Smooth muscle cell of the brain vasculature (primary cell): Measurements from ENCODE around the gene TTC34.
A peak's percentile ranks its signal among the peaks of the same experiment; 100 is the strongest.

Source experiments
- DNase-seq: peaks from one replicate; pipeline ENCODE4 v3.0.0-alpha.2; 2012; ENCODE audit warnings: low read depth, low spot score

TTC34 gene

GRCh38 chr1:2592672-2593071 lies 208.8 kb downstream of the TTC34 start:
- DNase-seq, result no peak

- no peak for DNase-seq
Observed at GRCh38 chr1:2591581-2592261, 209.8 kb downstream of the TTC34 start.

GRCh38 chr1:2591233-2591580 lies 210.3 kb downstream of the TTC34 start:
- no peak for DNase-seq

GRCh38 chr1:2590233-2591141 lies 211.0 kb downstream of the TTC34 start:
- no peak for DNase-seq

- no peak for DNase-seq
Observed at GRCh38 chr1:2589431-2590232, 211.9 kb downstream of the TTC34 start.

DNA sequence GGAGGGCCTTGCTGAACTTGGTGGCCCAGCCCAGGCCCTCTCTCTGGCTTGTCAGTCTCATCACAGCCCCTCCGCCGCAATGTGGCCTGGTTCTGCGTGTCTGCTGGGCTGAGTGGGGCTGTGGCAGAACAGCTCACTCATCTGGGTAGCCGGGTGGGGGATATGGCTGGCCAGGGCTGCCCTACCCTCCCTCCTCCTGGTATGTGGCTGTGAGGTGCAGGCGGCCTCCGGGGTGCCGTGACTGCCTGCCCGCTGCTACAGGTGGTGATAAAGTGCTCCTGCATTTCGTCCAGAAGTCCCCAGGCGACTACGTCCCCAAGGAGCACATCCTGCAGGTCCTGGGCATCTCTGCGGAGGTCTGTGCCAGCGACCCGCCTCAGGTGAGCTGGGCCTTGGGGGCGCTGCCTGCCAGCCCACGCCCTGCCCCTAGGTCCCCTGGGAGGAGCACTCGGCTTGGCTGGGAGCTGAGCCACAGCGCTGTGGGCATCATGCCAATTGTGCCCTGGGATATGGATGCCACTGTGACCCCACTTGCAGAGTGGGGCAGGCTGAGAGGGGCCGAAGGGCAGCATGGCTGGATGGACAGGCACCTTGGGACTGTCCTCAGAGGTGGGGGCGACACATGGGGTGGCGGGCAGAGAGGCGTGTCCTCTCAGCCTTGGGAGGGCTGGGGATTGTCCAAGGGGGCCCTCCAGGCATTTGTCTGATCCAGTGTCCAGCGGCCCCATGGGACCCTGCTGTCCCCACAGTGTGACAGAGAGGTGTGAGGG lies 212.6 kb downstream of the TTC34 start:
- no peak for DNase-seq

DNA sequence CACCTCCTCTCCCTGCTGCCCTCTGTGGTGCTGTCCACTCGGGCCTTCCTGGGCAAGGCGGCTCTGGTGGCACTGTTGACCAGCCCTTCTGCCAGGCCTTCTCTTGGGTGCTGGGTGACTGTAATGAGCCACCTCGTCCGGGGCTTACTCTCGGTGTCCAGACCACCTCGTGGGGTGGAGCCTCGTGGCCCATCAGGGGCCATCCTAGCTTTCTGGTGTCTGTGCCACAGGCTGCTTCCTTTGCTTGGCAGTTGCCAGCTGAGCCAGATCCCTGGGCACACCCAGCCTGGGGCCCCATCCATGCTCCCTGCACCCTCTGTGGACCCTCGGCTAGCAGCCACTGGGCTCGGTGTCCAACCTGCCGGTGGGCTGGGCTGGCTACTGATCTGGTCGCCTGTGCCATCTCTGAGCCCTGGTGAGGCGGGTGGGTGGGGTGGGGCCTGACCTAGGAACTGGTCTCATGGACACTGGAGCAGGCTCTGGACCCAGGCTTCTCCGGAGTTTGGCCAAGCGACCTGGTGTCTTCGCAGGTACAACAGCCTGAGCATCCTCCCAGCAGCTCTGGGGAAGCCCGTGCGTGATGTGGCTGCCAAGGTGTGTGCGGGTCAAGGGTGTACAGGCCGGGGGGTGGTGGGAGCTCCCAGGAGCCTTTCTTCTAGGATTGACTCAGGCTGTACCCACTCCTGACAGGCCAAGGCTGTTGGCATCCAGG lies 213.5 kb downstream of the TTC34 start:
- no peak for DNase-seq

- no peak for DNase-seq
Observed at GRCh38 chr1:2587071-2587859, 214.2 kb downstream of the TTC34 start.

GRCh38 chr1:2586154-2587070 lies 215.1 kb downstream of the TTC34 start, which contains the start of gene PRXL2B:
Gene PRXL2B (plus strand): TSS chr1:2586777. CDS start chr1:2586886, 109 bp downstream.
- peak; percentile 97 for DNase-seq
